ENCODE measurements around the gene ADAM23.

- TF ChIP-seq ZFP37 (CRISPR knock-in tag; IDR thresholded peaks at IDR 0.05; ENCODE audit: borderline replicate concordance) (no peak), DDIT3 (CRISPR knock-in tag; IDR thresholded peaks at IDR 0.05) (no peak), CHD4 (IDR thresholded peaks at IDR 0.05; ENCODE audit: borderline replicate concordance, low read length) (no peak), RNF2 (conservative IDR thresholded peaks at IDR 0.05; ENCODE audit: low read depth) (no peak), CEBPB (IDR thresholded peaks at IDR 0.05; ENCODE audit: borderline replicate concordance, low read depth, low read length) (no peak), RAD21 (CRISPR knock-in tag; IDR thresholded peaks at IDR 0.05) (no peak), GPN1 (CRISPR knock-in tag; IDR thresholded peaks at IDR 0.05; ENCODE audit: borderline replicate concordance) (no peak), PLRG1 (conservative IDR thresholded peaks at IDR 0.05) (no peak)
- TF ChIP-seq, protein P1, sequence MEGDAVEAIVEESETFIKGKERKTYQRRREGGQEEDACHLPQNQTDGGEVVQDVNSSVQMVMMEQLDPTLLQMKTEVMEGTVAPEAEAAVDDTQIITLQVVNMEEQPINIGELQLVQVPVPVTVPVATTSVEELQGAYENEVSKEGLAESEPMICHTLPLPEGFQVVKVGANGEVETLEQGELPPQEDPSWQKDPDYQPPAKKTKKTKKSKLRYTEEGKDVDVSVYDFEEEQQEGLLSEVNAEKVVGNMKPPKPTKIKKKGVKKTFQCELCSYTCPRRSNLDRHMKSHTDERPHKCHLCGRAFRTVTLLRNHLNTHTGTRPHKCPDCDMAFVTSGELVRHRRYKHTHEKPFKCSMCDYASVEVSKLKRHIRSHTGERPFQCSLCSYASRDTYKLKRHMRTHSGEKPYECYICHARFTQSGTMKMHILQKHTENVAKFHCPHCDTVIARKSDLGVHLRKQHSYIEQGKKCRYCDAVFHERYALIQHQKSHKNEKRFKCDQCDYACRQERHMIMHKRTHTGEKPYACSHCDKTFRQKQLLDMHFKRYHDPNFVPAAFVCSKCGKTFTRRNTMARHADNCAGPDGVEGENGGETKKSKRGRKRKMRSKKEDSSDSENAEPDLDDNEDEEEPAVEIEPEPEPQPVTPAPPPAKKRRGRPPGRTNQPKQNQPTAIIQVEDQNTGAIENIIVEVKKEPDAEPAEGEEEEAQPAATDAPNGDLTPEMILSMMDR (CRISPR knock-in tag; IDR thresholded peaks at IDR 0.05) = no peak
Observed at GRCh38 chr2:206627632-206628031, 184.3 kb downstream of the ADAM23 start.

Data from HepG2 (cell line).